ENCODE measurements around the gene ADAMTS2. TPM values are rescaled to one million over a fixed set of nuclear protein-coding genes. Genes with fewer than 3 reads are reported as not detected.

ADAMTS2 gene
- polyA plus RNA-seq, 1 experiment = 129 TPM

DNA sequence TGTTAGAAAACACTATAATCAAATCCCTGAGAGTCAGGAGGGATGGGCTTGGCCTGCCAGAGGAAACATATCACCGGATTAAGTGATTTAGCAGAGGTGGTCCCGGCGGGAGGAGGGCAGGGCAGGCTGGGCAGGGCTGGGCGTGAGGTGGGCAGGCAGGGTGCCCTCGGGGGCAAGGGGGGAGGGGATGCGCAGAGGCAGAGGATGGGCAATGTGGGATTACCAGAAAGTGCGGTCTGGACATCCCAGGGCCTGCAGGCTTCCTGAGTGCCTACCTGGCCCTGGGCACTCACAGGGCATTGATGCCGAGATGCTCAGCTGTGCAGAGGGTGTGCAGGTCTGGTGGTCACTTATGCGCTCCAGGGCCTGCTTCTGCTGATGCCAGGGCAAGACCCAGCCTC, 115.2 kb downstream of the ADAMTS2 start:
- POLR2A ChIA-PET = no interaction called here
- TF ChIP-seq, protein P1, sequence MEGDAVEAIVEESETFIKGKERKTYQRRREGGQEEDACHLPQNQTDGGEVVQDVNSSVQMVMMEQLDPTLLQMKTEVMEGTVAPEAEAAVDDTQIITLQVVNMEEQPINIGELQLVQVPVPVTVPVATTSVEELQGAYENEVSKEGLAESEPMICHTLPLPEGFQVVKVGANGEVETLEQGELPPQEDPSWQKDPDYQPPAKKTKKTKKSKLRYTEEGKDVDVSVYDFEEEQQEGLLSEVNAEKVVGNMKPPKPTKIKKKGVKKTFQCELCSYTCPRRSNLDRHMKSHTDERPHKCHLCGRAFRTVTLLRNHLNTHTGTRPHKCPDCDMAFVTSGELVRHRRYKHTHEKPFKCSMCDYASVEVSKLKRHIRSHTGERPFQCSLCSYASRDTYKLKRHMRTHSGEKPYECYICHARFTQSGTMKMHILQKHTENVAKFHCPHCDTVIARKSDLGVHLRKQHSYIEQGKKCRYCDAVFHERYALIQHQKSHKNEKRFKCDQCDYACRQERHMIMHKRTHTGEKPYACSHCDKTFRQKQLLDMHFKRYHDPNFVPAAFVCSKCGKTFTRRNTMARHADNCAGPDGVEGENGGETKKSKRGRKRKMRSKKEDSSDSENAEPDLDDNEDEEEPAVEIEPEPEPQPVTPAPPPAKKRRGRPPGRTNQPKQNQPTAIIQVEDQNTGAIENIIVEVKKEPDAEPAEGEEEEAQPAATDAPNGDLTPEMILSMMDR (IDR thresholded peaks at IDR 0.05; ENCODE audit: insufficient read depth, low read depth, low read length) = no peak
- Histone ChIP-seq H3K4me3 (ENCODE audit: low read depth, low read length) (no peak overlapping the region), H3K36me3 (ENCODE audit: control insufficient read depth, insufficient read depth, low read length) (peaks cover 14% of the 10 kb centered on the region), H3K27me3 (ENCODE audit: control insufficient read depth, insufficient read depth, low read length) (no peaks in the 10 kb centered on the region)
- no peak for DNase-seq (ENCODE audit: low read depth)
- CTCF ChIA-PET = no interaction called here

DNA sequence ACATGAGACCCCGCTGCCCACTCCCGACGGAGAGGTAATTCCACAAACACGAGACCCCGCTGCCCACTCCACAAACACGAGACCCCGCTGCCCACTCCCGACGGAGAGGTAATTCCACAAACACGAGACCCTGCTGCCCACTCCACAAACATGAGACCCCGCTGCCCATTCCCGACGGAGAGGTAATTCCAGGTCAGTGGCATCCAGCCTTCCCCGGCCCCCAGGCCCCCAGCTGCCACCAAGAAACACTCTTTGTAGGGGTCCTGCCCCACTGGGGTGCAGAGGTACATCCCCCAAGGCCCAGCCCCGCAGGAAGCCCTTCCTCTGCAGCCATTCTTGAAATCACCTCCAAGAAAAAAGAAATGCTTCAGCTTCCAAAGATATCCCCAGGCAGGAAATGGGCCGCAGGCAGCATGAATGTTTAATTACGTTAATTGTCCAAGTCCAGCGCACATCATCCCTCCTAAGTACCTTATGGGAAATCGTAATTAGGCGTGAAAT, 115.9 kb downstream of the ADAMTS2 start:
- TF ChIP-seq, protein P1 (IDR thresholded peaks at IDR 0.05; ENCODE audit: insufficient read depth, low read depth, low read length) = no peak
- peaks cover 14% of the 10 kb centered on the region for H3K36me3 ChIP-seq (ENCODE audit: control insufficient read depth, insufficient read depth, low read length)
- DNase-seq (ENCODE audit: low read depth) = no peak
- ChIA-PET CTCF (no interaction called here), POLR2A (no interaction called here)
- no peak overlapping the region for H3K4me3 ChIP-seq (ENCODE audit: low read depth, low read length)
- H3K27me3 ChIP-seq (ENCODE audit: control insufficient read depth, insufficient read depth, low read length) = no peaks in the 10 kb centered on the region

DNA sequence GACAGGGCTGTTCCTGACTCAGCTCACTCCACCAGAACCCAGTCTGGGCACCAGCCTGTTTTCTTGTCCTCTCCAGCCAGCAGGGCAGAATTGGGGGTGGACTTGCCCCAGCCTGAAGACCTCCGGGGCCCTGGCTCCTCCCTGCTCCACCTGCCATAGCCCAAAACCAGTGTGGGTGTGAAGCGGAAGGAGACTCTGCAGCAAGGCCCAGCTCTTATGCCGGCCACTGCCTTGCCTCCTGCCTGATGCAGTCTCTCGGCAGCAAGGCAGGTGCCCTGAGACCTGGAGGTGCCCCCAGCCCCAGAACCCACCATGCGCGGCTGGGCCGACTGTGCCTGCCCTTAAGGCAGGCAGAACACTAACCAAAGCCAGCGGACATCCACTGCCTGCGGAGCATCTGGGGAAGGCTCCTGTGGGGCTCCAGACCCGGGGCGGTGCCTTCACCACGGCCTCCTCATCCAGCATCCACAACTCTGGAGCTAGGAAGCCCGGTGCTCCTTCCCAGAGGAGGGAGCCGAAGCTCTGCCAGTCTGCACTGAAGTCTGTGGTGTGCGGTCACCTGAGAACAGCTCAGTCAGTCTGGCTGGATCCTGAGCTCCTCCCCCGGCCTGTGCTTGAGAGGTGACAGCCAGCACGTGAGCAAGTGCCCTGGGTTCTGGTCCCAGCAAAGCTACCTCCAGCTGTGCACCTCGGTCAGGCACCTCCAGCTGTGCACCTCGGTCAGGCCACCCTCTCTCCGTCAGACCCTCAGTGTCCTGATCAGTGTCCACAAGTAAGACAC, 116.7 kb downstream of the ADAMTS2 start:
- TF ChIP-seq, protein P1 (IDR thresholded peaks at IDR 0.05; ENCODE audit: insufficient read depth, low read depth, low read length) = no peak
- ChIA-PET POLR2A (no interaction called here), CTCF (interaction anchor here (1.9 kb wide), 1 partner anchor 60 kb away, joined by 5 read pairs; no protein-coding TSS in a partner anchor)
- peaks cover 20% of the 10 kb centered on the region for H3K36me3 ChIP-seq (ENCODE audit: control insufficient read depth, insufficient read depth, low read length)
- no peaks in the 10 kb centered on the region for H3K27me3 ChIP-seq (ENCODE audit: control insufficient read depth, insufficient read depth, low read length)
- no peak for DNase-seq (ENCODE audit: low read depth)
- no peak overlapping the region for H3K4me3 ChIP-seq (ENCODE audit: low read depth, low read length)

DNA sequence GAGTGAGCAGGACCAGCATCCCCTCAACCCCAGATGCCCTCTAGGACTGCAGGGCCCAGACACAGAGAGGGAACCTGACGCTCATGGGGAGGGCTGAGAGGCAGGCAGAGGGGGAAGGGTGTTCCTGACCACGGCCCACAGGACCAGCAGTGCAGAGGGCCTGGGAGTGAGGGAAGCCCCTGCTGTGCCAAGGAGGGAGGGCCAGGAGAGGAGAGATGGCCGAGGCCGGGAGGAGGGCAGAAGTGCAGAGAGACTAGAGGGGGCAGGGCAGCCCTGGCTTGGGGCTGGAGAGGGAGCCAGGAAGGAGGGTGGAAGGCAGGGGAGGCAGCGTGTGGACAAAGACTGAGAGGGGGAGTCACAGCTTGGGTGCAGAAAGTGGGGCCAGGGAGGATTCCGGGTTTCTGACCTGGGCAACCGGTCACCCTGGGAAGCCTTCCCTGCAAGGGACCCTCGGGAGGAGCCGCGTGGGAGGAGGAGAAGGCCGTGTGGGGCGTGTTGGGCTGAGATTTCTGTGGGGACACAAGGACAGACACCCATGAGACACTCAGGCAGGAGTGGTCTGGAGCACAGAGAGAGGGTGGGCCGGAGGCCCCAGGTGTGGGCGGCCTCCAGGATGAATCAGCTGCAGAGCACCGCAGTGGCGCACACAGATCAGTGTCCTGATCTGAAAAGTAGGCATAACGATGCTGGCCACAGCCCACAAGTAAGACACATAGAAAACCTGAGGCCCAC, 117.5 kb downstream of the ADAMTS2 start:
- POLR2A ChIA-PET = no interaction called here
- TF ChIP-seq, protein P1 (IDR thresholded peaks at IDR 0.05; ENCODE audit: insufficient read depth, low read depth, low read length) = no peak

DNA sequence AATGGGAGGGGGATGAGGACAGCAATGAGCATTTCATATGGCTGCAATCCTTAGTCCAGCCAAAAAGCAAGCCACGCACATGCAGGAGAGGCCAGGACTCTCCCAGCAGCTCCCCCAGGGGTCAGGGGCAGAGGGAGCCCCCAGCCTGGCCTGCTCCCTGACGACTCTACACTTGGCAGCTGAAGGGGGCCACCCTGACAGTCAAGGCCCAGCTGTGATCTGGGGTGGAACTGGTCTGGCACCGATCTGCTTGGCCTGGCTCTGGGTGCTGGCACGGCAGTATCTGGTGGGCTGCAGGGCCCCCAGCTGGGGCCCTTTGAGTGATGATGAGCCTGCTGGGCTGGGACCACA, 118.1 kb downstream of the ADAMTS2 start:
- TF ChIP-seq, protein P1 (IDR thresholded peaks at IDR 0.05; ENCODE audit: insufficient read depth, low read depth, low read length) = no peak
- CTCF ChIA-PET = interaction anchor here (1.9 kb wide), 1 partner anchor 59 kb away, joined by 5 read pairs; no protein-coding TSS in a partner anchor
- H3K36me3 ChIP-seq (ENCODE audit: control insufficient read depth, insufficient read depth, low read length) = peaks cover 25% of the 10 kb centered on the region
- POLR2A ChIA-PET = no interaction called here
- DNase-seq (ENCODE audit: low read depth) = no peak
- no peak overlapping the region for H3K4me3 ChIP-seq (ENCODE audit: low read depth, low read length)
- H3K27me3 ChIP-seq (ENCODE audit: control insufficient read depth, insufficient read depth, low read length) = no peaks in the 10 kb centered on the region

More for the DNA sequence above, 117.5 kb downstream of the ADAMTS2 start:
- Histone ChIP-seq H3K27me3 (ENCODE audit: control insufficient read depth, insufficient read depth, low read length) (no peaks in the 10 kb centered on the region), H3K4me3 (ENCODE audit: low read depth, low read length) (no peak overlapping the region), H3K36me3 (ENCODE audit: control insufficient read depth, insufficient read depth, low read length) (peaks cover 24% of the 10 kb centered on the region)
- CTCF ChIA-PET = interaction anchor here (1.9 kb wide), 1 partner anchor 59 kb away, joined by 5 read pairs; no protein-coding TSS in a partner anchor
- no peak for DNase-seq (ENCODE audit: low read depth)
